ENCODE results near the gene ZNF599. TPM values are rescaled to one million over a fixed set of nuclear protein-coding genes. Genes with fewer than 3 reads are reported as not detected.
"Not testable (repeated sequence)": the region's sequence is repeated elsewhere in the genome, so short reads cannot be mapped to it uniquely, and the experiment has no call there.

ZNF599 gene
- polyA plus RNA-seq (2013, experiment 1 of 4) = 9.5 TPM
- polyA plus RNA-seq (2013, experiment 2 of 4) = 7.9 TPM
- polyA plus RNA-seq (2013, experiment 3 of 4) = 7.5 TPM
- 9.5 TPM for polyA plus RNA-seq (2013, experiment 4 of 4)

DNA sequence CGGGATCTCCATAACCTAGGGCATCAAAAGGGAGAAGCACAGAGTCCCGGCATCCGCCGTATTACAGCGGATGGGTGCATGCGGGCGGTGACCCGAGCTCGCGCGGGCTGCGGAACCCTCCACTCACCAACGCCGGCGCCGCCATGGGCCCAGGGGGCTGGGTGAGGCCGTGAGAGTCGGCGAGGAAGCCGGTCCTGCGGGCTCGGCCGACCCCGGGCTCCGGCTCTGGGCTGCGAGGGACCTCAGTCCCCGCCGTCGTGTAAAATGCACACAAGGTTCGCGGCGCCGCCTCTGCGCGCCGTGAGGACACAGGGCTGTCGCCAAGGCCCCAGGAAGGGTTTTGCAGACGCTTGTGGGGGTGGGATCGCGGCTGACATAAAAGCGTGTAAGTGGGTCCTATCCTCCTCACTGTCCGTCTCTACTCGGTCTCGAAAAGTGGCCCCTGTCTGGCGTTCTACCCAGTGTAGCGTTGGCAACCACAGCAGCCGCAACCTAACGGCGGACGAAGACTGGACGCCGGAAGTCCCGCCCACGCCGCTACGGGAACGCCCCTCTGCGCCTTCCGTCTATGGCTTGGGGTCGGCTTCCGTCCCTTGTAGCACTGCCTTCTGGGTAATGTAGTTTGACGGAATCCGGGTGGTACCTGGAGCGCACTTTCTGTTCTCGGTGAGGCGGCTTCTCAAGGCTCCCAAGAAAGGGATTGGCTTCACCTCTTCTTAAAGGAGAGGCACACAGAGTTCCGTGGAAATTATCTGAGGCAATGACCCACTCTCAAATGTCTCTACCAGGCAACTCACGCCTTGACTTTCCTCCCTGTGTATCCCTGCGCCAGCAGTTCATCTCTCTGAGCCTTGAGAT lies at the start of gene ZNF599:
Gene ZNF599, minus strand, starts transcription at position 519 of the 858 bp plus-strand sequence. Its CDS starts 374 bp downstream, at position 145.
- no peaks in the 10 kb centered on the region for H3K27me3 ChIP-seq (ENCODE audit: control insufficient read depth, insufficient read depth, low read length, poor library complexity, severe bottlenecking)
- no peak within 1 kb of the TSS for H3K27ac ChIP-seq (ENCODE audit: insufficient read depth, low read depth, low read length, poor library complexity, severe bottlenecking)
- no peaks in the 10 kb centered on the region for H3K36me3 ChIP-seq (ENCODE audit: control insufficient read depth, insufficient read depth, low read length)
- peaks cover 2% of the 10 kb centered on the region for H3K9me3 ChIP-seq (ENCODE audit: control insufficient read depth, low read length)
- H3K4me1 ChIP-seq (ENCODE audit: control insufficient read depth, insufficient read depth, low read length) = no peaks in the 10 kb centered on the region
- H3K4me3 ChIP-seq (ENCODE audit: insufficient read depth, low read depth, low read length) = peak within 1 kb of the TSS; percentile 79
- 2% methylated on average over 68 of the region's 69 CpGs for WGBS, 2 experiments

DNA sequence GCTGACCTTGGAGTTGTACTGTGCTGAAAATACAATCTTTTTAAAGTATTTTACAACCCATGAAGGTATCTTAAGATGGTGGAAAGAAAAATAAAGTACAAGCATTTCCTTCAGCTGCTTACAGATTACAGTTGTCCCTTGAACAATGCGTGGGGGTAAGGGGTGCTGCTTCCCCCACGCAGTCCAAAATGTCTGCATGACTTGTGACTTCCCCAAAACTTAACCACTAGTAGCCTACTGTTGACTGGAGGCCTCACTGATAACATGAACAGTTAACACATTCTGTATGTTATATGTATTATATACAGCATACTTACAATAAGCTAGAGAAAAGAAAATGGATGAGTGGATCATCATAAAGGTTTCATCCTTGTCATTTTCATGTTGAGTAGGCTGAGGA lies 45.3 kb upstream of the ZNF599 start:
- H3K4me1 ChIP-seq (ENCODE audit: control insufficient read depth, insufficient read depth, low read length) = no peaks in the 10 kb centered on the region
- no peak overlapping the region for H3K4me3 ChIP-seq (ENCODE audit: insufficient read depth, low read depth, low read length)
- 85 to 89% methylated on average over 2 of the region's 2 CpGs for WGBS, 2 experiments
- H3K27me3 ChIP-seq (ENCODE audit: control insufficient read depth, insufficient read depth, low read length, poor library complexity, severe bottlenecking) = no peaks in the 10 kb centered on the region
- no peaks in the 10 kb centered on the region for H3K9me3 ChIP-seq (ENCODE audit: control insufficient read depth, low read length)
- H3K36me3 ChIP-seq (ENCODE audit: control insufficient read depth, insufficient read depth, low read length) = peaks cover 6% of the 10 kb centered on the region
- no peak overlapping the region for H3K27ac ChIP-seq (ENCODE audit: insufficient read depth, low read depth, low read length, poor library complexity, severe bottlenecking)

DNA sequence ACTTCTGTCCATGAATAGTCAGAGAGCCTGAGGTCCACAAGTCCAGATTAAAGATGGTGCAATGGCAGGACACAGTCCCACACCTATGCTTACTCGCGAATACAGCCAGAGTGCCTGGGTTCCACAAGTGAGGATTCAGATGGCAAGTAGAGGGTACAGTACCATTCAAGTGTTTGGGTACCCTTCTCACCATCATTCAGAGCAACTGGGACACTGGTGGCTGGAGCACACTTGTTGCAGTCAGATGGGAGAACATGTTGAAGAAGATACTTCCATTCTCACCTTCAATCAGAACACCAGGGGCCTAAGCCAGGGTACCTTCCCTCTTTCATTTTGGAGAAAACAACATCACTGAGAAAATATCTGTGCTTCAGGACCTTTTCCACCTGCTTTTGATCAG lies 43.7 kb upstream of the ZNF599 start:
- WGBS, 2 experiments = 95 to 100% methylated on average over 2 of the region's 2 CpGs
- no peak overlapping the region for H3K4me3 ChIP-seq (ENCODE audit: insufficient read depth, low read depth, low read length)
- H3K36me3 ChIP-seq (ENCODE audit: control insufficient read depth, insufficient read depth, low read length) = peaks cover 6% of the 10 kb centered on the region
- no peaks in the 10 kb centered on the region for H3K9me3 ChIP-seq (ENCODE audit: control insufficient read depth, low read length)
- no peak overlapping the region for H3K27ac ChIP-seq (ENCODE audit: insufficient read depth, low read depth, low read length, poor library complexity, severe bottlenecking)
- H3K27me3 ChIP-seq (ENCODE audit: control insufficient read depth, insufficient read depth, low read length, poor library complexity, severe bottlenecking) = no peaks in the 10 kb centered on the region
- H3K4me1 ChIP-seq (ENCODE audit: control insufficient read depth, insufficient read depth, low read length) = no peaks in the 10 kb centered on the region

DNA sequence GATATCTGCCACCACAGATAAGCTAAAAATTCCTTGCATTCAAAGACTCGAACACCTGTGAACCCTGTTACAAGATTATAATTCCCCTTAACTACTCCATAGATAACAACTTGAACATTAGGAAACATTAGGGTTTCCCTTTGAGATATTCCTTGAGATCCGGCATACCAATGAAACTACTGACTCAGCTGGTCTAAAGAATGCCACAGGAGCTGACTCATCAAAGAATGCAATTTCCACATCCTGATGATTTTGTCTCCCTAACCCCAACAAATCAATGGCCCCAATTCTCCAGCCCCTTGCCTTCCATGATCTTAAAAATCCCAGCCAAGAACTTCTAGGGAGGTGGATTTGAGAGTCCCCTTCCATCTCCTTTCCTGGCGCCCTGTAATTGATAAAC lies 35.6 kb upstream of the ZNF599 start:
- Histone ChIP-seq H3K4me3 (ENCODE audit: insufficient read depth, low read depth, low read length) (no peak overlapping the region), H3K27me3 (ENCODE audit: control insufficient read depth, insufficient read depth, low read length, poor library complexity, severe bottlenecking) (no peaks in the 10 kb centered on the region), H3K9me3 (ENCODE audit: control insufficient read depth, low read length) (no peaks in the 10 kb centered on the region), H3K27ac (ENCODE audit: insufficient read depth, low read depth, low read length, poor library complexity, severe bottlenecking) (no peak overlapping the region), H3K36me3 (ENCODE audit: control insufficient read depth, insufficient read depth, low read length) (no peaks in the 10 kb centered on the region), H3K4me1 (ENCODE audit: control insufficient read depth, insufficient read depth, low read length) (no peaks in the 10 kb centered on the region)
- 86 to 88% methylated on average over 3 of the region's 3 CpGs for WGBS, 2 experiments

DNA sequence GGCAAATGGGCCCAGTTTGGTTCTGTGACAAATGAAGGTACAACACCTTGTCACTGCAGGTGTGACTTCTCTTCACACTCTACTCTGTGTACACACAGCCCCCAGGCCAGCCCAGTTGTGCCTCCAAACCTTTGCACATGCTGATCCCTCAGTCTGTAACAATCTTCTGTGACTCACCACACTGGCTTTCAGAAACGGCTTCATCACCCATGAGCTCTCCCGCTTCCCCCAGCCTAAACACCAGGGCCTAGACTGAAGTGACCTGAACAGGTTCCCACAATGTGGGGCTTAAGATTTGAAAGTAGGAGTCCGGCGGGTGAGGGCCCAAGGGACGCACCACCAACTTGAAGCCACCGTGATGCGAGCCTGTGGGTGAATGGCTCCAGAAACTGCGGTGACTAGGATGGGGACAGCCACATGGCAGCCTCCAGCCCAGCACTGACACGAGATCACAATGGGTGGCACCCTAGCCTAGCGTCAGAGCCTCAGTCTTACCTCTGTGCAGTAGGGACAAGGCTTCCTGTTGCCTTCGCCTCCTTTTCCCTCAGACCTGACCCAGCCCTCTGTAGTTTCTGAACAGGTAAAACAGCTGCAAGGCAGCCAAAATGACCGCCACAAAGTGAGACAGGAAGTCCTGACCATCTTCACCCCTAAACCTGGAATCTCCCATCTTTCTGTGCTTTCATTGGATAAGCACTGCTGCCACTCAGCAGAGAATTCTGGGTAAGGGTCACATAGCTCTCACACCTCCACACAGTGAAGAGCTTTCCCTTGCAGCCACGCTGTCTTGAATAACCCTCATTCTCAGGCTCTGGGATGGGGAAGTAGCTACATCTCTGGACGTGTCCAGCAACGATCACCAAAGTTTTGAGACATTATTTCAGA lies 34.2 kb upstream of the ZNF599 start:
- Histone ChIP-seq H3K4me1 (ENCODE audit: control insufficient read depth, insufficient read depth, low read length) (no peaks in the 10 kb centered on the region), H3K4me3 (ENCODE audit: insufficient read depth, low read depth, low read length) (no peak overlapping the region), H3K27ac (ENCODE audit: insufficient read depth, low read depth, low read length, poor library complexity, severe bottlenecking) (no peak overlapping the region), H3K9me3 (ENCODE audit: control insufficient read depth, low read length) (no peaks in the 10 kb centered on the region), H3K36me3 (ENCODE audit: control insufficient read depth, insufficient read depth, low read length) (no peaks in the 10 kb centered on the region), H3K27me3 (ENCODE audit: control insufficient read depth, insufficient read depth, low read length, poor library complexity, severe bottlenecking) (no peaks in the 10 kb centered on the region)
- WGBS, 2 experiments = 92 to 93% methylated on average over 15 of the region's 15 CpGs

DNA sequence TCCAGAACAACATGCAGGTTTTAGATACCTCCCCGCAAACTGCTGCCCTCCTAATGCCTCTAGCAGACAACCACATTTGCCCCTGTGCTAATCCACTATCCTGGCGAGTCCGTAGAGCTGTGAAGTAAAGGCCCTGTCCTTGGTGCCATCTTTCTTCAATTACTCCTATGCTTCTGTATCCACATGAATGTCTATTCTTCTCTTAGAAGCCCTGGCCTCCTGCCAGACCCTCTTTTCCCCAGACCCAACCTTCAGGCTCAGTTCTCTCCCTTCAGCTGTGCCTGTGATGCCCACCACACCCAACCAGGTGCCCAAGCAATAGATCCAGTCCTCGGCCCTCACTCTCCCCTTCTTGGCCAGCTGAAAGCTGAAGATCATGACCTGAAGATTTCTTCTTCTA lies 31.1 kb upstream of the ZNF599 start:
- 85 to 87% methylated on average over 4 of the region's 4 CpGs for WGBS, 2 experiments
- Histone ChIP-seq H3K4me1 (ENCODE audit: control insufficient read depth, insufficient read depth, low read length) (no peaks in the 10 kb centered on the region), H3K27me3 (ENCODE audit: control insufficient read depth, insufficient read depth, low read length, poor library complexity, severe bottlenecking) (no peaks in the 10 kb centered on the region)

DNA sequence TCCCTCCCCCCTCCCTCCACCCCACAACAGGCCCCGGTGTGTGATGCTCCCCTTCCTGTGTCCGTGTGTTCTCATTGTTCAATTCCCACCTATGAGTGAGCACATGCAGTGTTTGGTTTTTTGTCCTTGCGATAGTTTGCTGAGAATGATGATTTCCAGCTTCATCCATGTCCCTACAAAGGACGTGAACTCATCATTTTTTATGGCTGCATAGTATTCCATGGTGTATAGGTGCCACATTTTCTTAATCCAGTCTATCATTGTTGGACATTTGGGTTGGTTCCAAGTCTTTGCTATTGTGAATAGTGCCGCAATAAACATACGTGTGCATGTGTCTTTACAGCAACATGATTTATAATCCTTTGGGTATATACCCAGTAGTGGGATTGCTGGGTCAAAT lies 23.9 kb upstream of the ZNF599 start:
- H3K9me3 ChIP-seq (ENCODE audit: control insufficient read depth, low read length); H3K36me3 ChIP-seq (ENCODE audit: control insufficient read depth, insufficient read depth, low read length); H3K4me1 ChIP-seq (ENCODE audit: control insufficient read depth, insufficient read depth, low read length); H3K27me3 ChIP-seq (ENCODE audit: control insufficient read depth, insufficient read depth, low read length, poor library complexity, severe bottlenecking); H3K27ac ChIP-seq (ENCODE audit: insufficient read depth, low read depth, low read length, poor library complexity, severe bottlenecking); H3K4me3 ChIP-seq (ENCODE audit: insufficient read depth, low read depth, low read length): not testable (repeated sequence)
- 80 to 88% methylated on average over 2 of the region's 6 CpGs for WGBS, 2 experiments

More for the DNA sequence above, 31.1 kb upstream of the ZNF599 start:
- no peaks in the 10 kb centered on the region for H3K9me3 ChIP-seq (ENCODE audit: control insufficient read depth, low read length)
- no peak overlapping the region for H3K27ac ChIP-seq (ENCODE audit: insufficient read depth, low read depth, low read length, poor library complexity, severe bottlenecking)
- no peaks in the 10 kb centered on the region for H3K36me3 ChIP-seq (ENCODE audit: control insufficient read depth, insufficient read depth, low read length)
- H3K4me3 ChIP-seq (ENCODE audit: insufficient read depth, low read depth, low read length) = no peak overlapping the region

DNA sequence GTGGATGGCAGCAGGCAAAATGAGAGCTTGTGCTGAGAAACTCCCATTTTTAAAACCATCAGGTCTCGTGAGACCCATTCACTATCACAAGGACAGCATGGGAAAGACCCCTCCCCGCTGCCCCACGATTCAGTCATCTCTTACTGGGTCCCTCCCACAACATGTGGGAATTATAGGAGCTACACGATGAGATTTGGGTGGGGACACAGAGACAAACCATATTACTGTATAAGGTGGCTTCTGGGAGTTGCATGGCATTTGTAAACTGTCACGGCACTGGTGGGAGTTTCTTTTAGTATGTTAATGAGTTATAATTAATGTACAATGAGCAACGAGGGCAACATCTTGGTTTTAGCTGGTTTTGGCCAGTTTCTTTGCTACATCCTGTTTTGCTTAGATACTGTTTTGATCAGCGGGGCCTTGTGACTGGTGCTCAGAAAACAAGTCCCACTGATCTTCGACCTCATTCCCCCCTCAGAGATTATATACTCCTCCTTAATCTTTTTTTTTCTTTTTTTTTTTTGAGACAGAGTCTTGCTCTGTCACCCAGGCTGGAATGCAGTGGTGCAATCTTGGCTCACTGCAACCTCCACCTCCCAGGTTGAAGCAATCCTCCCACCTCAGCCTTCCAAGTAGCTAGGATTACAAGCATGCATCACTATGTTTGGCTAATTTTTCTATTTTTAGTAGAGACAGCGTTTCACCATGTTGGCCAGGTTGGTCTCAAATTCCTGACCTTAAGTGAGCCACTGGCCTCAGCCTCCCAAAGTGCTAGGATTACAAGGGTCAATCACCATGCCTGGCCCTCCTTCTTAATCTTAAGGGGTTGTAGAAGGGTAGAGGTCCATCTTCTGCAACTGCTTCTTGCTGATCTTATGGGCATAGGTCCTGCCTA lies 21.3 kb upstream of the ZNF599 start:
- 83 to 84% methylated on average over 9 of the region's 9 CpGs for WGBS, 2 experiments
- H3K36me3 ChIP-seq (ENCODE audit: control insufficient read depth, insufficient read depth, low read length) = no peaks in the 10 kb centered on the region
- H3K9me3 ChIP-seq (ENCODE audit: control insufficient read depth, low read length) = no peaks in the 10 kb centered on the region
- no peak overlapping the region for H3K4me3 ChIP-seq (ENCODE audit: insufficient read depth, low read depth, low read length)
- H3K4me1 ChIP-seq (ENCODE audit: control insufficient read depth, insufficient read depth, low read length) = no peaks in the 10 kb centered on the region
- H3K27me3 ChIP-seq (ENCODE audit: control insufficient read depth, insufficient read depth, low read length, poor library complexity, severe bottlenecking) = no peaks in the 10 kb centered on the region
- no peak overlapping the region for H3K27ac ChIP-seq (ENCODE audit: insufficient read depth, low read depth, low read length, poor library complexity, severe bottlenecking)

DNA sequence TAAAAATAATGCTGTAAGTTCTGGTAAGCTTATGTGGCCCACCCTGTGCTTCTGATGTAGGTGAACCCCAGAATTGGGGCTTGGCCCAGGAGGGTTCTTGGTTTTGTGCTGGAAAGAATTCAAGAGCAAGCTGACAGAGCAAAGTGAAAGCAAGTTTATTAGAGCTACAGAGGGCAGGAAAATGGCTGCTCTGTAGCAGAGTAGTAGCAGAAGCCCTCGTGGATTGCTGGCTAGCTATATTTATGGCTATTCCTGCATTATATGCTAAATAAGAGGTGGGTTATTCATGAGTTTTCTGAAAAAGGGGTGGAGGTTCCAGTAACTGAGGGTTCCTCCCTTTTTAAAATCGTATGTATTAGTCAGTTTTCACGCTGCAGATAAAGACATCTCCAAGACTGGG lies 20.6 kb upstream of the ZNF599 start:
- no peaks in the 10 kb centered on the region for H3K9me3 ChIP-seq (ENCODE audit: control insufficient read depth, low read length)
- H3K27ac ChIP-seq (ENCODE audit: insufficient read depth, low read depth, low read length, poor library complexity, severe bottlenecking) = no peak overlapping the region
- H3K36me3 ChIP-seq (ENCODE audit: control insufficient read depth, insufficient read depth, low read length) = no peaks in the 10 kb centered on the region
- H3K4me1 ChIP-seq (ENCODE audit: control insufficient read depth, insufficient read depth, low read length) = no peaks in the 10 kb centered on the region
- WGBS, 2 experiments = 85 to 88% methylated on average over 3 of the region's 3 CpGs
- H3K4me3 ChIP-seq (ENCODE audit: insufficient read depth, low read depth, low read length) = no peak overlapping the region
- H3K27me3 ChIP-seq (ENCODE audit: control insufficient read depth, insufficient read depth, low read length, poor library complexity, severe bottlenecking) = no peaks in the 10 kb centered on the region

All from ectodermal cell (in vitro differentiated cells).